Sigmoid colon (tissue), 4 donors: Measurements from ENCODE around the gene NSUN7.

Experiments used
- POLR2AphosphoS5 ChIP-seq, 4 donors: sonication (generic); formaldehyde crosslinking; IDR thresholded peaks; one replicate each; pipeline ENCODE4 v1.6.1; 2017; ENCODE audit warnings: antibody characterized with exemption in 4 of 4
- TF ChIP-seq, protein P1 (sequence below), 4 experiments: fragments of 450-650 bp in 3 of 4; fragments of 200-600 bp in 1 of 4; IDR thresholded peaks; one replicate each; pipeline ENCODE4 v1.5.1; 2016 to 2019; ENCODE audit warnings: antibody characterized with exemption in 4 of 4, mild to moderate bottlenecking in 3 of 4, moderate library complexity in 2 of 4

DNA sequence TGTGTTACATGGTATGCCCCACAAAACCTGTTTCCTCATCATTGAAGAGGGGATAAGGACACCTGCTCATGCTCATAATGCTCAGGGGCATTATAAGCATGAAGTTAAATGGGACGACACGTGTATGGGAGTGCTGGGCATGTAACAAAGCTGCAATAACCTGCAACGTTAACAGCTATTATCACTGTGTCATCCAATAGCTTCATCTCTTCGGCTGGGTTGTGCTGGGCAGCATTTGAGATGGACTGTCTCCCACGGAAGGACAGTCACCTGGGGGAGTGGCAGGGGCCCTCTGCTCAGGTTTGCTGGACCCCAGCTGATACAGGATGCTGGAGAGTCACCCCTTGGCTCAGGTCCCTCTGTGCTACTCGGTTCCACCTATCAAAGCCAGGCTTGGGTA, 94.5 kb downstream of the NSUN7 start:
- TF ChIP-seq, protein P1, sequence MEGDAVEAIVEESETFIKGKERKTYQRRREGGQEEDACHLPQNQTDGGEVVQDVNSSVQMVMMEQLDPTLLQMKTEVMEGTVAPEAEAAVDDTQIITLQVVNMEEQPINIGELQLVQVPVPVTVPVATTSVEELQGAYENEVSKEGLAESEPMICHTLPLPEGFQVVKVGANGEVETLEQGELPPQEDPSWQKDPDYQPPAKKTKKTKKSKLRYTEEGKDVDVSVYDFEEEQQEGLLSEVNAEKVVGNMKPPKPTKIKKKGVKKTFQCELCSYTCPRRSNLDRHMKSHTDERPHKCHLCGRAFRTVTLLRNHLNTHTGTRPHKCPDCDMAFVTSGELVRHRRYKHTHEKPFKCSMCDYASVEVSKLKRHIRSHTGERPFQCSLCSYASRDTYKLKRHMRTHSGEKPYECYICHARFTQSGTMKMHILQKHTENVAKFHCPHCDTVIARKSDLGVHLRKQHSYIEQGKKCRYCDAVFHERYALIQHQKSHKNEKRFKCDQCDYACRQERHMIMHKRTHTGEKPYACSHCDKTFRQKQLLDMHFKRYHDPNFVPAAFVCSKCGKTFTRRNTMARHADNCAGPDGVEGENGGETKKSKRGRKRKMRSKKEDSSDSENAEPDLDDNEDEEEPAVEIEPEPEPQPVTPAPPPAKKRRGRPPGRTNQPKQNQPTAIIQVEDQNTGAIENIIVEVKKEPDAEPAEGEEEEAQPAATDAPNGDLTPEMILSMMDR (IDR thresholded peaks at IDR 0.05): no peak
- no peak for TF ChIP-seq POLR2AphosphoS5 (IDR thresholded peaks at IDR 0.05)
